ENCODE data around the gene ANXA6.

The ANXA6 gene

GRCh38 chr5:151159649-151160373 is 2.2 kb upstream of the ANXA6 start:
- Histone ChIP-seq H3K4me1 (no peaks in the 10 kb centered on the region; the same call in 1 of the 2 replicates), H3K27me3 (no peaks in the 10 kb centered on the region), H3K36me3 (no peaks in the 10 kb centered on the region), H3K9me3 (no peaks in the 10 kb centered on the region), H3K4me3 (ENCODE audit: low read depth, low read length) (no peak overlapping the region)
- TF ChIP-seq CTCF (IDR thresholded peaks at IDR 0.05; ENCODE audit: low read depth, low read length), result no peak
- no peak for DNase-seq

- Histone ChIP-seq H3K4me3 (ENCODE audit: low read depth, low read length) (peak overlapping the region; percentile 78), H3K36me3 (no peaks in the 10 kb centered on the region), H3K4me1 (no peaks in the 10 kb centered on the region; the same call in 1 of the 2 replicates), H3K9me3 (no peaks in the 10 kb centered on the region), H3K27me3 (no peaks in the 10 kb centered on the region)
- DNase-seq, result no peak
- no peak for TF ChIP-seq CTCF (IDR thresholded peaks at IDR 0.05; ENCODE audit: low read depth, low read length)
Observed at GRCh38 chr5:151158287-151158661, 695 bp upstream of the ANXA6 start.

- DNase-seq, result no peak
- no peaks in the 10 kb centered on the region; the same call in 1 of the 2 replicates for H3K4me1 ChIP-seq
- no peaks in the 10 kb centered on the region for H3K36me3 ChIP-seq
- H3K4me3 ChIP-seq (ENCODE audit: low read depth, low read length), result peak overlapping the region; percentile 78
- no peak for TF ChIP-seq CTCF (IDR thresholded peaks at IDR 0.05; ENCODE audit: low read depth, low read length)
- no peaks in the 10 kb centered on the region for H3K27me3 ChIP-seq
- no peaks in the 10 kb centered on the region for H3K9me3 ChIP-seq
Observed at GRCh38 chr5:151156507-151157420, 815 bp downstream of the ANXA6 start.

- peak; percentile 65 for DNase-seq
- Histone ChIP-seq H3K4me3 (ENCODE audit: low read depth, low read length) (peak overlapping the region; percentile 78), H3K4me1 (no peaks in the 10 kb centered on the region; the same call in 1 of the 2 replicates), H3K27me3 (no peaks in the 10 kb centered on the region), H3K9me3 (no peaks in the 10 kb centered on the region), H3K36me3 (no peaks in the 10 kb centered on the region)
- peak; percentile 16; the same call in 1 of the 2 replicates for TF ChIP-seq CTCF (IDR thresholded peaks at IDR 0.05; ENCODE audit: low read depth, low read length)
Observed at GRCh38 chr5:151155775-151156506, 1.6 kb downstream of the ANXA6 start.

- no peak for TF ChIP-seq CTCF (IDR thresholded peaks at IDR 0.05; ENCODE audit: low read depth, low read length)
- Histone ChIP-seq H3K4me3 (ENCODE audit: low read depth, low read length) (no peak overlapping the region), H3K9me3 (no peaks in the 10 kb centered on the region), H3K4me1 (no peaks in the 10 kb centered on the region; the same call in 1 of the 2 replicates), H3K36me3 (no peaks in the 10 kb centered on the region), H3K27me3 (no peaks in the 10 kb centered on the region)
- no peak for DNase-seq
Observed at GRCh38 chr5:151154931-151155774, 2.4 kb downstream of the ANXA6 start.

Measured in BE2C (cell line).